Mammary epithelial cell (primary cell): Measurements from ENCODE around the gene YOD1.

Experiments
- CTCF ChIP-seq, 2 donors: IDR thresholded peaks in 1 of 2; conservative IDR thresholded peaks in 1 of 2; 2 replicates each; pipeline ENCODE4 v1.5.1; 2011 to 2012; ENCODE audit warnings: inconsistent platforms in 2 of 2, low read length in 2 of 2, mild to moderate bottlenecking in 2 of 2, control low read depth in 1 of 2, low read depth in 1 of 2; ENCODE audit not compliant: insufficient read depth in 1 of 2; ENCODE audit errors: extremely low read depth in 1 of 2
- EZH2 ChIP-seq: IDR thresholded peaks from 2 replicates; pipeline ENCODE4 v1.6.1; 2012; ENCODE audit warnings: low read length, inconsistent platforms, borderline replicate concordance

- TF ChIP-seq CTCF (conservative IDR thresholded peaks at IDR 0.05 in 1 of 2, IDR thresholded peaks at IDR 0.05 in 1 of 2; ENCODE audit: extremely low read depth in 1 of 2, insufficient read depth in 1 of 2, low read depth in 1 of 2, low read length in 2 of 2) (no peak), EZH2 (no peak)
Observed at GRCh38 chr1:207069858-207070506, 19.0 kb upstream of the YOD1 start.
